Measurements from ENCODE around the gene SOX1. TPM values are rescaled to one million over a fixed set of nuclear protein-coding genes. Genes with fewer than 3 reads are reported as not detected.

Gene SOX1
- total RNA-seq, 1 experiment from 2014 or later: not detected

GRCh38 chr13:112067871-112068539 lies 1.1 kb downstream of the SOX1 start:
- no peak for DNase-seq
- intact Hi-C loops (cut with micrococcal nuclease; ENCODE audit: unreplicated experiment): no loop called here
- TF ChIP-seq CTCF (IDR thresholded peaks at IDR 0.05; ENCODE audit: unreplicated experiment): no peak
- Mint-ChIP-seq H3K4me1 (ENCODE audit: low read depth, unreplicated experiment) (no peaks in the 10 kb centered on the region), H3K27ac (ENCODE audit: unreplicated experiment) (no peak overlapping the region), H3K4me3 (ENCODE audit: low read depth, unreplicated experiment) (no peak overlapping the region), H3K36me3 (ENCODE audit: insufficient read depth, unreplicated experiment) (no peaks in the 10 kb centered on the region), H3K9me3 (ENCODE audit: low read depth, unreplicated experiment) (peaks cover 5% of the 10 kb centered on the region), H3K27me3 (ENCODE audit: unreplicated experiment) (no peaks in the 10 kb centered on the region)
- CTCF ChIA-PET: no interaction called here
- BruUV-seq (replicated peaks): no TSS peak

DNA sequence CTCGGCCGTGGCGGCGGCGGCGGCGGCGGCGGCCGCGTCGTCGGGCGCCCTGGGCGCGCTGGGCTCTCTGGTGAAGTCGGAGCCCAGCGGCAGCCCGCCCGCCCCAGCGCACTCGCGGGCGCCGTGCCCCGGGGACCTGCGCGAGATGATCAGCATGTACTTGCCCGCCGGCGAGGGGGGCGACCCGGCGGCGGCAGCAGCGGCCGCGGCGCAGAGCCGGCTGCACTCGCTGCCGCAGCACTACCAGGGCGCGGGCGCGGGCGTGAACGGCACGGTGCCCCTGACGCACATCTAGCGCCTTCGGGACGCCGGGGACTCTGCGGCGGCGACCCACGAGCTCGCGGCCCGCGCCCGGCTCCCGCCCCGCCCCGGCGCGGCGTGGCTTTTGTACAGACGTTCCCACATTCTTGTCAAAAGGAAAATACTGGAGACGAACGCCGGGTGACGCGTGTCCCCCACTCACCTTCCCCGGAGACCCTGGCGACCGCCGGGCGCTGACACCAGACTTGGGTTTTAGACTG lies 1.7 kb downstream of the SOX1 start:
- CTCF ChIA-PET: no interaction called here
- Mint-ChIP-seq H3K36me3 (ENCODE audit: insufficient read depth, unreplicated experiment) (no peaks in the 10 kb centered on the region), H3K27me3 (ENCODE audit: unreplicated experiment) (no peaks in the 10 kb centered on the region), H3K9me3 (ENCODE audit: low read depth, unreplicated experiment) (peaks cover 2% of the 10 kb centered on the region), H3K4me1 (ENCODE audit: low read depth, unreplicated experiment) (no peaks in the 10 kb centered on the region), H3K4me3 (ENCODE audit: low read depth, unreplicated experiment) (no peak overlapping the region), H3K27ac (ENCODE audit: unreplicated experiment) (no peak overlapping the region)
- intact Hi-C loops (cut with micrococcal nuclease; ENCODE audit: unreplicated experiment): no loop called here
- no peak for TF ChIP-seq CTCF (IDR thresholded peaks at IDR 0.05; ENCODE audit: unreplicated experiment)
- BruUV-seq (replicated peaks): no TSS peak
- no peak for DNase-seq

GRCh38 chr13:112069061-112069844 lies 2.3 kb downstream of the SOX1 start:
- no peak for DNase-seq
- H3K4me3 Mint-ChIP-seq (ENCODE audit: low read depth, unreplicated experiment): no peak overlapping the region

GRCh38 chr13:112069845-112070251 lies 2.9 kb downstream of the SOX1 start:
- H3K36me3 Mint-ChIP-seq (ENCODE audit: insufficient read depth, unreplicated experiment): no peaks in the 10 kb centered on the region
- H3K4me1 Mint-ChIP-seq (ENCODE audit: low read depth, unreplicated experiment): no peaks in the 10 kb centered on the region
- CTCF ChIA-PET: no interaction called here
- no peak overlapping the region for H3K27ac Mint-ChIP-seq (ENCODE audit: unreplicated experiment)
- no peak for TF ChIP-seq CTCF (IDR thresholded peaks at IDR 0.05; ENCODE audit: unreplicated experiment)
- no peak for DNase-seq
- H3K4me3 Mint-ChIP-seq (ENCODE audit: low read depth, unreplicated experiment): no peak overlapping the region
- intact Hi-C loops (cut with micrococcal nuclease; ENCODE audit: unreplicated experiment): no loop called here
- H3K27me3 Mint-ChIP-seq (ENCODE audit: unreplicated experiment): no peaks in the 10 kb centered on the region
- BruUV-seq (replicated peaks): no TSS peak
- peaks cover 2% of the 10 kb centered on the region for H3K9me3 Mint-ChIP-seq (ENCODE audit: low read depth, unreplicated experiment)

More at GRCh38 chr13:112069061-112069844, 2.3 kb downstream of the SOX1 start:
- H3K4me1 Mint-ChIP-seq (ENCODE audit: low read depth, unreplicated experiment): no peaks in the 10 kb centered on the region
- TF ChIP-seq CTCF (IDR thresholded peaks at IDR 0.05; ENCODE audit: unreplicated experiment): no peak
- intact Hi-C loops (cut with micrococcal nuclease; ENCODE audit: unreplicated experiment): no loop called here
- BruUV-seq (replicated peaks): no TSS peak
- H3K27ac Mint-ChIP-seq (ENCODE audit: unreplicated experiment): no peak overlapping the region
- CTCF ChIA-PET: no interaction called here
- no peaks in the 10 kb centered on the region for H3K36me3 Mint-ChIP-seq (ENCODE audit: insufficient read depth, unreplicated experiment)
- no peaks in the 10 kb centered on the region for H3K27me3 Mint-ChIP-seq (ENCODE audit: unreplicated experiment)
- H3K9me3 Mint-ChIP-seq (ENCODE audit: low read depth, unreplicated experiment): peaks cover 2% of the 10 kb centered on the region
